ENCODE results near the gene LRRC9.
"Not testable (repeated sequence)": the region's sequence is repeated elsewhere in the genome, so short reads cannot be mapped to it uniquely, and the experiment has no call there.

The LRRC9 gene

DNA sequence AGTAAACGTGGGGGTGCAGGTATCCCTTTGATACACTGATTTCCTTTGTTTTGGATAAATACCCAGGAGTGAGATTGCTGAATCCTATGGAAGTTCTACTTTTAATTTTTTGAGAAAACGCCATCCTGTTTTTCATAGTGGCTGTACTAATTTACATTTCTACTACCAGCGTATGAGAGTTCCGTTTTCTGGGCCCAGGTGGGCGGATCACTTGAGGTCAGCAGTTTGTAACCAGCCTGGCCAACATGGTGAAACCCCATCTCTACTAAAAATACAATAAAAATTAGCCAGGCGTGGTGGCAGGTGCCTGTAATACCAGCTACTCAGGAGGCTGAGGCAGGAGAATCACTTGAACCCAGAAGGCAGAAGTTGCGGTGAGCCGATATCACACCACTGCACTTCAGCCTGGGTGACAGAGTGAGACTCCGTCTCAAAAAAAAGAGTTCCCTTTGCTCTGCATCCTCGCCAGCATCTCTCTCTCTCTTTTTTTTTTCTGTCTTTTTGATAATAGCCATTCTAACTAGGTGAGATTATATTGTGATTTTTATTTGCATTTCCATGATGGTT, 22.4 kb downstream of the LRRC9 start:
- H3K9me3 ChIP-seq (ENCODE audit: control insufficient read depth, low read length); H3K27me3 ChIP-seq (ENCODE audit: control insufficient read depth, insufficient read depth, low read length, poor library complexity, severe bottlenecking); H3K27ac ChIP-seq (ENCODE audit: insufficient read depth, low read depth, low read length, poor library complexity, severe bottlenecking); H3K4me3 ChIP-seq (ENCODE audit: insufficient read depth, low read depth, low read length); H3K4me1 ChIP-seq (ENCODE audit: control insufficient read depth, insufficient read depth, low read length); H3K36me3 ChIP-seq (ENCODE audit: control insufficient read depth, insufficient read depth, low read length): not testable (repeated sequence)
- 85 to 93% methylated on average over 10 of the region's 10 CpGs for WGBS, 2 experiments

DNA sequence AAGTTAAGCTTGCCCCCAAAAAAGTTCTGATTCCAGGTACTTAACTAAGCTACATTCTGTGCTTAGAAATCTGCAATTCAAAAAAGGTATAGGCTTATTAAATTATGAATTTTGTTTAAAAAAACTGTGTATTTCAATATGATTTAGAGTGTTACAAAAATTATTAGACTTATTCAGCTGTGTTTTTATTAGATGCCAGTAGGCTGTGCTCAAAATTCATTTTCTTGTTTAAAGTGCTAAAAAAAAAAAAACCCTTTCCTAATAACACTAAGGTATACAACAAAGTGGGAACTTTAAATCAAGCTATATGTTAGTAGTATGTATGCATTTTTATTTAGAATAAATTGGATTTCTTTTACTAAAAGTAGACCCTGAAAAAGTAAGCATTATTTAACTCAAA, 25.0 kb downstream of the LRRC9 start:
- H3K27me3 ChIP-seq (ENCODE audit: control insufficient read depth, insufficient read depth, low read length, poor library complexity, severe bottlenecking), result no peaks in the 10 kb centered on the region
- no peaks in the 10 kb centered on the region for H3K9me3 ChIP-seq (ENCODE audit: control insufficient read depth, low read length)
- no peaks in the 10 kb centered on the region for H3K36me3 ChIP-seq (ENCODE audit: control insufficient read depth, insufficient read depth, low read length)
- H3K4me3 ChIP-seq (ENCODE audit: insufficient read depth, low read depth, low read length), result no peak overlapping the region
- no peaks in the 10 kb centered on the region for H3K4me1 ChIP-seq (ENCODE audit: control insufficient read depth, insufficient read depth, low read length)
- H3K27ac ChIP-seq (ENCODE audit: insufficient read depth, low read depth, low read length, poor library complexity, severe bottlenecking), result no peak overlapping the region

DNA sequence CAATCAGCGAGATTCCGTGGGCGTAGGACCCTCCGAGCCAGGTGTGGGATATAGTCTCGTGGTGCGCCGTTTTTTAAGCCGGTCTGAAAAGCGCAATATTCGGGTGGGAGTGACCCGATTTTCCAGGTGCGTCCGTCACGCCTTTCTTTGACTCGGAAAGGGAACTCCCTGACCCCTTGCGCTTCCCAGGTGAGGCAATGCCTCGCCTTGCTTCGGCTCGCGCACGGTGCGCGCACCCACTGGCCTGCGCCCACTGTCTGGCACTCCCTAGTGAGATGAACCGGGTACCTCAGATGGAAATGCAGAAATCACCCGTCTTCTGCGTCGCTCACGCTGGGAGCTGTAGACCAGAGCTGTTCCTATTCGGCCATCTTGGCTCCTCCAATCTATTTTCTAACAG, 32.2 kb downstream of the LRRC9 start:
- not testable (repeated sequence) for H3K9me3 ChIP-seq (ENCODE audit: control insufficient read depth, low read length); H3K27ac ChIP-seq (ENCODE audit: insufficient read depth, low read depth, low read length, poor library complexity, severe bottlenecking); H3K4me1 ChIP-seq (ENCODE audit: control insufficient read depth, insufficient read depth, low read length); H3K27me3 ChIP-seq (ENCODE audit: control insufficient read depth, insufficient read depth, low read length, poor library complexity, severe bottlenecking); H3K36me3 ChIP-seq (ENCODE audit: control insufficient read depth, insufficient read depth, low read length)
- 27 to 31% methylated on average over 7 to 17 of the region's 30 CpGs for WGBS, 2 experiments
- H3K4me3 ChIP-seq (ENCODE audit: insufficient read depth, low read depth, low read length), result peak overlapping the region; percentile 16

DNA sequence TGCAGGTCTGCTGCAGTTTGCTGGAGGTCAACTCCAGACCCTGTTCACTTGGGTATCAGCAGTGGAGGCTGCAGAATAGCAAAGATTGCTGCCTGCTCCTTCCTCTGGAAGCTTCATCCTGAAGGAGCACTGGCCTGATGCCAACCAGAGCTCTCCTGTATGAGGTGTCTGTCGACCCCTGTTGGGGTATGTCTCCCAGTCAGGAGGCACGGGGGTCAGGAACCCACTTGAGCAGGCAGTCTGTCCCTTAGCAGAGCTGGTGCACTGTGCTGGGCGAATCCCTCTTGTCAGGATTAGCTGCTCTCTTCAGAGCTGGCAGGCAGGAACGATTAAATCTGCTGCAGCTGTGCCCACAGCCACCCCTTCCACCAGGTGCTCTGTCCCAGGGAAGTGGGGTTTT, 37.9 kb downstream of the LRRC9 start:
- H3K4me3 ChIP-seq (ENCODE audit: insufficient read depth, low read depth, low read length); H3K36me3 ChIP-seq (ENCODE audit: control insufficient read depth, insufficient read depth, low read length); H3K27ac ChIP-seq (ENCODE audit: insufficient read depth, low read depth, low read length, poor library complexity, severe bottlenecking); H3K4me1 ChIP-seq (ENCODE audit: control insufficient read depth, insufficient read depth, low read length); H3K9me3 ChIP-seq (ENCODE audit: control insufficient read depth, low read length); H3K27me3 ChIP-seq (ENCODE audit: control insufficient read depth, insufficient read depth, low read length, poor library complexity, severe bottlenecking): not testable (repeated sequence)
- WGBS, 2 experiments, result 75 to 77% methylated on average over 4 of the region's 4 CpGs

DNA sequence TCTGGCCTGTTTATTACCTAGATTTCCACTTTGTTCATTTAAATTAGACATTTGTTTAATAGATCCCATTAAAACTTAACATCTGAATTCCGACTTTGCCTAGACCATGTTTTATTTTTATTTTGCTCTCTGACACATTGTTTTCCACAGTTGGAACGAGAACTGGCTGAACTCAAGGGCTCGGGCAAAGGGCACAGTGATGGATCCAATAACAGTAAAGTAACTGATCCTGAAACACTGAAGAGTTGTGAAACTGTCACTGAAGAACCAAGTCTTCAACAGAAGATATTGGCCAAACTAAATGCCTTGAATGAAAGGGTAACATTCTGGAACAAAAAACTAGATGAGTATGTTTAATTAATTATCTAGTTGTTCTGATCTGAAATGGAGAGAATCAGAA, 39.7 kb downstream of the LRRC9 start:
- WGBS, 2 experiments, result 86 to 91% methylated on average over 3 of the region's 3 CpGs
- Histone ChIP-seq H3K27me3 (ENCODE audit: control insufficient read depth, insufficient read depth, low read length, poor library complexity, severe bottlenecking) (no peaks in the 10 kb centered on the region), H3K4me1 (ENCODE audit: control insufficient read depth, insufficient read depth, low read length) (no peaks in the 10 kb centered on the region), H3K27ac (ENCODE audit: insufficient read depth, low read depth, low read length, poor library complexity, severe bottlenecking) (no peak overlapping the region), H3K9me3 (ENCODE audit: control insufficient read depth, low read length) (no peaks in the 10 kb centered on the region), H3K36me3 (ENCODE audit: control insufficient read depth, insufficient read depth, low read length) (no peaks in the 10 kb centered on the region), H3K4me3 (ENCODE audit: insufficient read depth, low read depth, low read length) (no peak overlapping the region)

DNA sequence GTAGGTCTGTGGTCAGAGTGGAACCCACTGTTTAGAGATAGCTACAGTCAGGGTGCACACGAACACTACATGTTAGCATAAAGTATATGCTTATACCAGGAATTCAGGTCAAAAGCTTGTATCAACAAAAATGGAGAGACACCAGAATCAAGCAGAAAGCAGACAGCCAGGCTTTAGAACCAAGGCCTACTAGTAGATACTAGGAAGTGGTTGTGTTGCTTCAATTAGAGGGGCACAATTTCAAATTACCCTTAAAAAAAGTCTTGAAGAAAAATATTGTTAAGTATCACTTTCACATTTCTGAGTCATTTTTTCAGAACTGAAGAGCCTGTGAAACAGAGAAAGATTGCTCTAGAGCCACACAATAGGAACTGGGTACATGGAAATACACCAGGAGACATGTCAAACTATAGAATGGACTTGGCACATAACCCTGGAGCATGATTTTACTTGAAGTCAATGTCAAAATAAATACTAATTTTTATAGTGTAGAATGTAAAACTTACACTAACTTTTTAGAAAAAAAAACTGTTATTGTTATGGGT, 41.6 kb downstream of the LRRC9 start:
- Histone ChIP-seq H3K4me1 (ENCODE audit: control insufficient read depth, insufficient read depth, low read length) (no peaks in the 10 kb centered on the region), H3K27ac (ENCODE audit: insufficient read depth, low read depth, low read length, poor library complexity, severe bottlenecking) (no peak overlapping the region), H3K4me3 (ENCODE audit: insufficient read depth, low read depth, low read length) (no peak overlapping the region), H3K36me3 (ENCODE audit: control insufficient read depth, insufficient read depth, low read length) (no peaks in the 10 kb centered on the region), H3K27me3 (ENCODE audit: control insufficient read depth, insufficient read depth, low read length, poor library complexity, severe bottlenecking) (no peaks in the 10 kb centered on the region), H3K9me3 (ENCODE audit: control insufficient read depth, low read length) (no peaks in the 10 kb centered on the region)
- 83 to 100% methylated on average over 1 of the region's 1 CpG for WGBS, 2 experiments

DNA sequence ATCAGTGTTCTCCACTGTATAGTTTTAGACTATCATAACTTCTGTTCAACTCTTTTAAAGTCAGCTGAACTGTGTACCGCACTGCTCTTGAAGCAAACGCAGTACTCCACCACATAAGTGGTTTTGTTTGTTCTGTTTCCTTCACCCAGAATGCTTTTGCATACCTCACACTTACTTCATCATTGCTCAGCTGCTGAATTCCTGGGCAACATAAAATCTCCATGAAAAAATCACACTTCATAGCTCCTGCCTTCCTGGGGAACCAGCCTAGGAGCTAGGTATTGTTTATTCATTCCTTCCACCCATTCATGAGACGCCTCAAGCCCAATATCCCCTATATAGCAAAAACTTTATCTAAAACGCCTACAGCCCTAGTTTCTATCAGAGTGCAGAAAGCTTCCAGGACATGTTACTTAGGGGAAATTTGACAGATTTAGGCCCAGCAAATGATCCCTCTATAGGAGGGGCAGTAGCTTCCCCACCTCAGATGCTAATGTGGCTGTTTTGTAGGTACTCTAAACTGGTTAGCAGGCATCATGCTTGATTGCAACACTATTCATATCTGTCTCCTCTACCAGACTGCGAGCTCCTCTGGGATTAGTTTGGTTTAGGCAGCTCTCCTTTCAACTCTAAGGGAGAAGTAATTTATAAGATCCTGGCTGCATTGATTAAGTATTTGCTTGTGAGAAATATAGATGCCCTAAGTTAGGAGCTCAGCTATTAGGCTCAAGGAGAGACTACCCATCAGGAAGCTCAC, 44.5 kb downstream of the LRRC9 start:
- no peaks in the 10 kb centered on the region for H3K27me3 ChIP-seq (ENCODE audit: control insufficient read depth, insufficient read depth, low read length, poor library complexity, severe bottlenecking)
- no peak overlapping the region for H3K27ac ChIP-seq (ENCODE audit: insufficient read depth, low read depth, low read length, poor library complexity, severe bottlenecking)
- no peaks in the 10 kb centered on the region for H3K4me1 ChIP-seq (ENCODE audit: control insufficient read depth, insufficient read depth, low read length)
- H3K9me3 ChIP-seq (ENCODE audit: control insufficient read depth, low read length), result no peaks in the 10 kb centered on the region
- 81 to 93% methylated on average over 2 to 5 of the region's 5 CpGs for WGBS, 2 experiments
- no peak overlapping the region for H3K4me3 ChIP-seq (ENCODE audit: insufficient read depth, low read depth, low read length)
- H3K36me3 ChIP-seq (ENCODE audit: control insufficient read depth, insufficient read depth, low read length), result no peaks in the 10 kb centered on the region

DNA sequence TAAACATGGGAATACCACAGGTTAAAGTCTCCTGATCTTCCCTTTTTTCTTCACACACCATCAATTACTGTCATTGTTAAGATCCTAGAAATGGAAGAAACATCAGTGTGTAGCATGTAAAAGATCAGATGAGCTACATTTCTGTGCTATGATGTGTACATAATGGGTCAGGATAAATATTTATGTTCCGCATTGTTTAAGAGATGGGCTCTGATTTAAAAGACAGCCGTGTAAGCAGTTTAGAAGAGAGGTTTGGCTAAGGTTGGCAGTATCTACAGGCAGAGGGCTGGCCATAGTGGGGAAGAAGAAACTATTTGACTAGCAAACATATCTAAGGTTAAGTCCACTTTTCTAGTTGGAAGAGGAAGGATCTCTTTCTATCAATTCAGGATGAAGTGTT, 49.4 kb downstream of the LRRC9 start:
- H3K4me1 ChIP-seq (ENCODE audit: control insufficient read depth, insufficient read depth, low read length), result peaks cover 3% of the 10 kb centered on the region
- no peaks in the 10 kb centered on the region for H3K27me3 ChIP-seq (ENCODE audit: control insufficient read depth, insufficient read depth, low read length, poor library complexity, severe bottlenecking)
- no peak overlapping the region for H3K27ac ChIP-seq (ENCODE audit: insufficient read depth, low read depth, low read length, poor library complexity, severe bottlenecking)
- H3K4me3 ChIP-seq (ENCODE audit: insufficient read depth, low read depth, low read length), result no peak overlapping the region
- no peaks in the 10 kb centered on the region for H3K9me3 ChIP-seq (ENCODE audit: control insufficient read depth, low read length)
- H3K36me3 ChIP-seq (ENCODE audit: control insufficient read depth, insufficient read depth, low read length), result no peaks in the 10 kb centered on the region
- 92 to 94% methylated on average over 2 of the region's 2 CpGs for WGBS, 2 experiments

DNA sequence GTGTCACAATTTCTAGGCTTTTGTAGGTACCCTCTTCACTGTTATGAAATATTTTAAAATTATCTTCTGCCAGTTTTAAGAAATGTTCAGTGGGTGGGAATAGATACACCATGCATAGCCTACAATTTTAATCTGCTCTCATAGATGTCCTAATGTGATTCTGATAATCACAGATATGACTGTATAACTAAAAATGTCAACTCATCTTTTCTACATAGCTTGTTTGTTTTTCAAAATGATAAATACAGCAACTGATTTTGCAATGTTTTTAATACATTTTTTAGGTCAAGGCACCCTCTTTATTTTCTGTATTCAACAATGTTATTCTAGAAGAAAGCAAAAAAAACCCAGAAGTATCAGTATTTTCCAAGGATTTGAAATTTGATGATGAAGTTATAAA, 61.6 kb downstream of the LRRC9 start:
- no peak overlapping the region for H3K4me3 ChIP-seq (ENCODE audit: insufficient read depth, low read depth, low read length)
- no peaks in the 10 kb centered on the region for H3K36me3 ChIP-seq (ENCODE audit: control insufficient read depth, insufficient read depth, low read length)
- H3K4me1 ChIP-seq (ENCODE audit: control insufficient read depth, insufficient read depth, low read length), result no peaks in the 10 kb centered on the region
- no peaks in the 10 kb centered on the region for H3K27me3 ChIP-seq (ENCODE audit: control insufficient read depth, insufficient read depth, low read length, poor library complexity, severe bottlenecking)
- no peaks in the 10 kb centered on the region for H3K9me3 ChIP-seq (ENCODE audit: control insufficient read depth, low read length)
- no peak overlapping the region for H3K27ac ChIP-seq (ENCODE audit: insufficient read depth, low read depth, low read length, poor library complexity, severe bottlenecking)

DNA sequence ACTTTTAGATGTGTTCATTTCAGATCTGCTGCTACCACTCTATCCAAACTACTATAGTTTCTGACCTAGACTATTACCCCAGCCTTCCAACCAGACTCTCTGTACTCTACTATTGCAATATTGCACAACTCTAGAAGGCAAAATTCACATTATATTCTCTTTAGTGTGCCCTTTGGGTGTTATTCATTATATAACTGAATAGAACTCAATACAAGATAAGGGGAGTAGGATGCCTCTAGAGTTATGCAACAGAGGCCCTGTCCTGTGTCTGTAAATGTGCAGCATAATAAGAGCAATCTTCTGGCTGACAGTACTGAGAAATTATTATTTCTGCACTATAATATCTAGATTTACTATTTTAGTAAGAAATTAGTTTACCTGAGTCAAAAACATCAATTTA, 63.1 kb downstream of the LRRC9 start:
- Histone ChIP-seq H3K36me3 (ENCODE audit: control insufficient read depth, insufficient read depth, low read length) (no peaks in the 10 kb centered on the region), H3K9me3 (ENCODE audit: control insufficient read depth, low read length) (no peaks in the 10 kb centered on the region), H3K27ac (ENCODE audit: insufficient read depth, low read depth, low read length, poor library complexity, severe bottlenecking) (no peak overlapping the region)

More for the DNA sequence above, 63.1 kb downstream of the LRRC9 start:
- H3K4me1 ChIP-seq (ENCODE audit: control insufficient read depth, insufficient read depth, low read length), result no peaks in the 10 kb centered on the region
- H3K27me3 ChIP-seq (ENCODE audit: control insufficient read depth, insufficient read depth, low read length, poor library complexity, severe bottlenecking), result no peaks in the 10 kb centered on the region
- no peak overlapping the region for H3K4me3 ChIP-seq (ENCODE audit: insufficient read depth, low read depth, low read length)

Measured in ectodermal cell (in vitro differentiated cells).